OCI-LY7 (cell line): ENCODE results near the gene RABEP1.

ENCODE experiments used
- CTCF ChIP-seq: fragments of 200-600 bp; sonication (generic); conservative IDR thresholded peaks from 2 replicates; pipeline ENCODE4 v1.5.1; 2014; ENCODE audit warnings: mild to moderate bottlenecking, antibody characterized with exemption, low read length, moderate library complexity, mixed read lengths
- EZH2phosphoT487 ChIP-seq: fragments of 200-600 bp; sonication (generic); IDR thresholded peaks from 2 replicates; pipeline ENCODE4 v1.6.1; 2018; ENCODE audit warnings: low read depth, borderline replicate concordance, mild to moderate bottlenecking, mixed run types, antibody characterized with exemption, low read length, moderate library complexity, mixed read lengths

GRCh38 chr17:5416901-5417300 is 134.8 kb downstream of the RABEP1 start:
- TF ChIP-seq CTCF (no peak), EZH2phosphoT487 (no peak)
